Measurements from ENCODE around the gene NT5DC3. TPM values are rescaled to one million over a fixed set of nuclear protein-coding genes. Genes with fewer than 3 reads are reported as not detected.

NT5DC3 gene
- total RNA-seq, 1 experiment from 2014 or later = 11.8 TPM

DNA sequence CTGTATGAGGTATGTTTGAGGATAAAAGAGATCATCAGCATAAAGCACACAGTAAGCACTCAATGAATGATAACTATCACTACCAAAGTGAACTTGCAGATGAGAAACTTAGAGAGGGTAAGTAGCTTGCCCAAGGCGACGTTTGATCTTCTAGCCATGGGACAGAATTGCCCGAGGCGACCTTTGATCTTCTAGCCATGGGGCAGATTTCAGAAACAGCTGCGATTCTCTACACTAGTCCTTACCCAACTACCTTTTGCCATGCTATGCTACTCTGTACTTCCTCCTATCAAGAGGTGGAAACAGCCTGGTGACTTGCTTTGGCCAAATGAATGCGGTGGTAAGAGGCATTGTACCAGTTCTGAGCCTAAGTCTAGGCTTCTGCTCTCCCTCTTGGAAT lies 23.7 kb upstream of the NT5DC3 start:
- H3K27me3 ChIP-seq = no peaks in the 10 kb centered on the region
- no peaks in the 10 kb centered on the region for H3K36me3 ChIP-seq
- H3K9me3 ChIP-seq = no peaks in the 10 kb centered on the region
- DNase-seq = no peak
- H3K4me3 ChIP-seq = no peak overlapping the region

DNA sequence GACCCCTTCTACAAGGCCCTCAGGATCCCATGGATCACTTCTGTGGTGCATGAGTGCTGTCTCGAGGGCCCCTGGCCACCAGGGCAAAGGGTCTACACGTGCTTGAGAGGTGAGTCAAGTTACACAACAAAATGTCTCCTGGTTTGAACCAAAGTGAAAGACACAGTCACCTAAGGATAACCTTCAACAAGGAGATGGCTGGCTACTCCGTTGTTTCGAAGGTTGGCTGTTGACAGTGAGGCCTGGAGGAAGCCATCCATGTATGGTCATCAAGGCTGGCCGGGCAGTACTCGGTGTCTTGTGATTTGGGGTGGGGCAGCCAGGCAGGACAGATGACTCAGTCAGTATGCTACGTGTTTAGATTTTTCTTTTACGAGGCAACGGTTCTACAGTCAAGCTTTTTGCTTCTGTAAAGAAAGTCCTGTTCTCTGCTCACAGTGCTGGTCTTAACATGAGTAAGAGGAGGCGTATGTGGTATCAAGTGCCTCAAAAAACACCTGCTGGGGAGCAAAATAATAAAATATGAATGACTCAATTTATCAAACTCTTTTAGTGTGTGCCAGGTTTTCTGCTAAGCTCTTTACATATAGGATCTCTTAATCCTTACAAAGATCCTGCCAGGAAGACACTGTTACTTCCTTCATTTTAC lies 18.0 kb upstream of the NT5DC3 start:
- DNase-seq = peak; percentile 89
- Histone ChIP-seq H3K36me3 (no peaks in the 10 kb centered on the region), H3K4me3 (no peak overlapping the region), H3K9me3 (no peaks in the 10 kb centered on the region), H3K27me3 (no peaks in the 10 kb centered on the region)

DNA sequence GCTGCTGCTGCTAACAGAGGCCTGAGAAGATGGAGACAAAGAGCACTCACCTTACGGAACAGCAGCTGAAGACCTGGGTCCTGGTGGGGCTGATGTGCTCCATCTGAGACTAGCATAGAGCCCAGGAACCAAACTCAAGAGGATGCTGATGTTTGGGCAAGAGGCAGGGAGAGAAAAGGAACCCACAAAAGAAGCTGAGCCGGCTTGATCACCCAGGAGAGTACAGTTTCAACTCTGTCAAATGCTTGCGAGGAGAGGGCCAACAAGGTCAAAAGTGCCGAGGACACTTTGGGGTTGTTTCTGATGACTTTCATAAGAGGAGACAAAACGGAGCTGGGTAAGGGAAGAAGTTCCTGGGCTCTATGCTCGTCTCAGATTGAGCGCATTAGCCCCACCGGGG lies 17.3 kb upstream of the NT5DC3 start:
- no peaks in the 10 kb centered on the region for H3K36me3 ChIP-seq
- DNase-seq = no peak
- no peak overlapping the region for H3K4me3 ChIP-seq
- no peaks in the 10 kb centered on the region for H3K27me3 ChIP-seq
- no peaks in the 10 kb centered on the region for H3K9me3 ChIP-seq

DNA sequence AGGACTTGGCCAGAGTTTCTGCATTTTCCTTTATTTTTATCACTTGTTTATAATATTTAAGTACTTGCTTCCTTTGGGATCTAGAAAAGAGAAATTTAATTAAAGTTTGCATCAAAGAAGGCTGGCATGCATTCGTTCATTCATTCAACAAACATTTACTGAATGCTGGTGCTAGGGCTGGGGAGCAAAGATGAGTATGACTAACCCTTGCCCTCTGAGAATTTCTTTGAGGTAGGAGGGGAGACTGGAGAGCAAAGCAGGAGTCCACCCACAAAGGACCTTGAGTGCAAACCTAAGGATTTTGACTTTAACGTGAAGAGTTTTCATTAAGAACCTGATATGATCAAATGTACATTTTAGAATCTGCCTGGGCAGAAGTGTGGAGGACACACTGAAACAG lies 16.1 kb upstream of the NT5DC3 start:
- Histone ChIP-seq H3K36me3 (no peaks in the 10 kb centered on the region), H3K9me3 (no peaks in the 10 kb centered on the region), H3K4me3 (no peak overlapping the region), H3K27me3 (no peaks in the 10 kb centered on the region)
- no peak for DNase-seq

DNA sequence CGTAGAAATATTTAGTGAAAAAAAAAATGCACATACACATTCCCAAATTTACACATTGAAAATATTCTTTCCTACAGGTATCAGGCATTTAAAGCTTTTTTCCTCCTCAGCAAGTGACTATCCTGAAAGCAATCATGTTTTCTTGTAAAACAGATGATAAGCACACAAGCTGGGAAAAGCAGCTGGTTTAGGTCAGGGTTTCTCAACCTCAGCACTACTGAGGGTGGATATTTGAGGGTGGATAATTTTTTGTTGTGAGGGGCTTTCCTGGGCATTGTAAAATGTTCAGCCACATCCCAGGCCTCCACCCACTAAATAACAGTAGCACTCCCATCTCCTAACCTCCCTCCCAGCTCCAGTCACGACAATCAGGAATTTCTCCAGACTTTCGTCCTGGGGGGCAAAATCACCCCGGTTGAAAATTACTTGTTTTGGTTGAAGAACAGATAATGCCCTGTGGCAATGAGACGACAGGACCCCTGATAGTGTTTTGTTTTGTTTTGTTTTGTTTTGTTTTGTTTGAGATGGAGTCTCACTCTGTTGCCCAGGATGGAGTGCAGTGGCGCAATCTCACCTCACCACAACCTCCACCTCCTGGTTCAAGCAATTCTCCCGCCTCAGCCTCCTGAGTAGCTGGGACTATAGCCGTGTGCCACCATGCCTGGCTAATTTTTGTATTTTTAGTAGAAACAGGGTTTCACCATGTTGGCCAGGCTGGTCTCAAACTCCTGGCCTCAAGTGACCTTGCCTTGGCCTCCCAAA lies 15.0 kb upstream of the NT5DC3 start:
- no peaks in the 10 kb centered on the region for H3K27me3 ChIP-seq
- DNase-seq = no peak

DNA sequence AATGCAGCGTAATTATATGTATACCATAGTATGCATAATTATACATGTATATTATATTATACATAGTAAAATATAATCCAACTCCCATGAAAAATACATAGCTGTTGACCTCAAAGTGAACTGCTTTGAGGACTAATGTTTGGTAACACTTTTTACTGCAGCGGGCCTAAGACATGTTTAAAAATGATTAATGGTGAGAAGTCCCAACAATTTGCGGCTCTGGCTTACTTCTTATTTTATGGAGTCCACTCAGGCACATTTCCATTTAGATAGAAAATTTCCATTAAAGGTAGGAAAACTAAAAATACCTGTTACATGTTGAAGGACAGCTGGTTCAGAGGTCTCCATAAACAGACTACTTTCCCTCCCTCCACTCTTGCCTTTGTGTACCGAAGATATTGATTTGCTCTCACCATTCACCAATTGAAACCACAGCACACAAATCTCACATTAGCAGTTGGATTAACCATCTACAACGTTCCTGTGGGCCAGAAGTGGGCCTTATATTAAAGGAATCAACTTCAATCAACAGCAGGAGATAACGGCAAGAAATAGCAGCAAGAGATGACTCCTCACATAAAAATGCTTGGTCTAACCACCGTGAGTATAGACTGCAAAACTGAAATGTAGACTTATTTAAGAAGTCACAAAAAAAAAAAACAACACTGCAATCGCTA lies 14.1 kb upstream of the NT5DC3 start:
- Histone ChIP-seq H3K4me3 (no peak overlapping the region), H3K27me3 (no peaks in the 10 kb centered on the region), H3K9me3 (no peaks in the 10 kb centered on the region), H3K36me3 (no peaks in the 10 kb centered on the region)
- DNase-seq = no peak

More for the DNA sequence above, 15.0 kb upstream of the NT5DC3 start:
- no peaks in the 10 kb centered on the region for H3K9me3 ChIP-seq
- no peaks in the 10 kb centered on the region for H3K36me3 ChIP-seq
- H3K4me3 ChIP-seq = no peak overlapping the region

DNA sequence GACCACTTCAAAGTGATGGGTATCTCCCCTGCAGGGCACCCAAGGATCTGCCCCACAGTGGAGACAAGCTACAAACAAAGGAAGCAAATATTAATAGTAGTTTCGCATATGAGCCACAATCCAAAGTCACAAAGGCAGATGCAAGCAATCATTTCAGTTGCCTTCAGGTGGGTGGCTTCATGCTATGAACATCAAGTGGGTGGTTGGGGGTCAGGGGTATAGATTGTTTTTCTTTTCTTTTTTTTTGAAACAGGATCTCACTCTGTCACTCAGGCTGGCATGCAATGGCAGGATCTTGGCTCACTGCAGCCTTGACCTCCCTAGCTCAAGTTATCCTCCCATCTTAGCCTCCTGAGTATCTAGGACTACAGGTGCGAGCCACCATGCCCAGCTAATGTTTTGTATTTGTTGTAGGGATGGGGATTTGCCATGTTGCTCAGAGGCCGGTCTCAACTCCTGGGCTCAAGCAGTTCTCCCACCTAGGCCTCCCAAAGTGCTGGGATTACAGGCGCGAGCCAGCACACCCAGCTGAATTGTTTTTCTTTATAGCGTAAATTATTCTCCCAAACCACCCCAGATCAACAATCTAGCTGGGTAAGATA lies 13.4 kb upstream of the NT5DC3 start:
- Histone ChIP-seq H3K9me3 (no peaks in the 10 kb centered on the region), H3K36me3 (no peaks in the 10 kb centered on the region), H3K4me3 (no peak overlapping the region), H3K27me3 (no peaks in the 10 kb centered on the region)
- DNase-seq = no peak

DNA sequence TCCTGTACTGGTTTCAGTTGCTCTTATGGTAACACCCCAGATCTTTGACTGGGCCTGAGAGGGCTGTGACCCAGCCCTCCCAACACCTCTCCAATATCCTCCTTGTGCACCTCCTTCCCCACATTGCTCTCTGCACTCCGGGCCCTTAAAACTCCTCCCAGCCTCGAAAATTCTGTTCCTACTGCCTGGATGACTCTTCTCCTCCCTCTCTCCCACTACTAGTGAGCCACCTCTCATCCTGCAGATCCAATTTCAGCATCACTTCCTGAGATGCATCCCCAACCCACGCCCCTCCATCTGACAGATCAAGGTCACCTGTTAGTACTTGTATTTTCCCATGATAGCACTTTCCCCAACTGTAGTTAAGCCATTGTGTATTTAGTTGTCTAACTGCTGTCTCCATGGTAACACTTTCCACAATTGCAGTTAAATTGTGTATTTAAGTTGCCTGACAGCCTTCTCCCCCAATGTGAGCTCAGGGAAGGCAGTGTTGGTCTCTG lies 11.5 kb upstream of the NT5DC3 start:
- Histone ChIP-seq H3K4me3 (no peak overlapping the region), H3K27me3 (no peaks in the 10 kb centered on the region), H3K36me3 (no peaks in the 10 kb centered on the region), H3K9me3 (no peaks in the 10 kb centered on the region)
- DNase-seq = no peak

DNA sequence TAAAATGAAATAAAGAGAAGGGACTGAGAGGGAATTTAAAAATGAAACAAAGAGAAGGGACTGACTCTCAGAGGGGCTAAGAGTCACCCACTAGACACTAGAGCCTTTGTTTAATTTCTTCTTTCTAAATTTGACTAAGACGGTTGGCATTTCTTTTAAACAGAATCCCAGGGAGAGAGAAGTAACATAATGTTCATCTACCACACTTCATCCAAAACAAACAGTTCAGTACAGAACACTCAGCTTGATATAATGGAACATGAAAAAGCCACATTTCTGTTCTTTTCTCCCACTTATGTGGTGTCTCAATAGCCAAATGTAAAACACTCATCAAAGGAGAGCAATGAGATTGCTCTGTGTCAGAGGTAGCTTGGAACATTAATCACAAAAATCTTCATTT lies 10.1 kb upstream of the NT5DC3 start:
- no peak for DNase-seq
- Histone ChIP-seq H3K4me3 (no peak overlapping the region), H3K9me3 (no peaks in the 10 kb centered on the region)

DNA sequence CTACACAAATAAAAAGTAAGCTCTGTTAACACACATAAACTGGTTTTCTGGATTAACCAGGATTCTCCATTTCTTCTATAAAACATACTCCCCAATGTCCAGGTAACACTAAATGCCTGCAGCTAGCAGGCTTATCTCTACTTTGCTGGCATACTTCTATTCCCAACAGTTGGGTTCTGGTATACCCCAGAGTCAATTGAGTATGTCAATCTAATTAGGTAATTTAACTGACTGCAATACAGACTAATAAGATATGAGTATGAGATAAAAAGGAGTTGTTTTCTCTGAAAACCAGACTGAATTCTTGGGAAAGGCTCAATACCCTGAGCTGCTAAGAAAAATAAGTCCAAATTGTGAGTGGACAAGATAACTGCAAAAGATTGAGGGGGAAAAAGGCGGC lies 9.4 kb upstream of the NT5DC3 start:
- no peak for DNase-seq
- no peaks in the 10 kb centered on the region for H3K27me3 ChIP-seq
- H3K36me3 ChIP-seq = no peaks in the 10 kb centered on the region
- no peaks in the 10 kb centered on the region for H3K9me3 ChIP-seq
- H3K4me3 ChIP-seq = no peak overlapping the region

More for the DNA sequence above, 10.1 kb upstream of the NT5DC3 start:
- no peaks in the 10 kb centered on the region for H3K36me3 ChIP-seq
- no peaks in the 10 kb centered on the region for H3K27me3 ChIP-seq

DNA sequence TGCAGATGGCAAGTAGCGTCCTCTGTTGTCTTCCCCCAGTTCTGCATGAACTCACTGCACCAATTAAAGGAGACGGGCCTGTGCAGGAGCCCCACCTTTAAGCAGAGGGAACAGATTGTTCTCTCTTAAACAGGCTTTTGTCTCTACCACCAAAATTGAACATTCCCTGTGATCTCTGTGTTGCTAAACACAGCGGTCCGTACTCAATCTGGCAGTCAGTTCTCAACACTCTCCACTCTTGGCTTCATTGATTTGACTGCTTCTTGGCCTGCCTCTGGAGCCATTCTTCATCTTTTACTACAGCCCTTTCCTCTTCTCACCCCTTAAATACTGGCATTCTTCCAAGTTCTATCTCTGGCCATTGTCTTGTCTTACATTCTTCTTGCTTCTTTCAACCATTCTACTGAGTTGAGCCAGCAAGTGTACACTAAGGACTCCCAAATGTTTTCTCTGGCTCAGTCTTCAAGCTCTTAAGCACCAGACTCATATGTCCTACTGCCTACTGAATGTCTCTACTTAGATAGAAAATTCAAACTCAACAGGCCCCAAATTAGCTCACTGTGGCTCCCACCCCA lies 8.0 kb upstream of the NT5DC3 start:
- Histone ChIP-seq H3K36me3 (no peaks in the 10 kb centered on the region), H3K4me3 (no peak overlapping the region), H3K9me3 (no peaks in the 10 kb centered on the region), H3K27me3 (no peaks in the 10 kb centered on the region)
- DNase-seq = no peak

DNA sequence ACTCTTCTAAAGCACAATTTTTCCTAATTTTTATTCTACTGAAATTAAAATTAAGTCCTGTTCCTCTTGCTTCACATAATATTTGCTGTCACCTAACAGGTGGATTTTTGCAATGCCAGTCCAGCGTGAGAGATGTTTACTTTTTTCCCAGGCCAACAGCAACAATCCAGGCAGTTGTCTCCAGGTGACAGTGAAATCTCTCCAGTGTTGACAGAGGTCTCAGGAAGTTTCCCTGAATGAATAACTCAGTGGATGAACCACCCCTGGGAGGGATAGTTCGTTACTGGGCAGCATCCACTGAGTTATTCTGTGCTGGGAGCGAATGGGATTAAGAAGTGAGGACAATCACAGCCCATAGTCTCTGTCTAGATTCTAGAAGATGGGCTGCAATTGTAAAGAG lies 7.1 kb upstream of the NT5DC3 start:
- H3K4me3 ChIP-seq = no peak overlapping the region
- H3K9me3 ChIP-seq = no peaks in the 10 kb centered on the region
- no peaks in the 10 kb centered on the region for H3K27me3 ChIP-seq
- H3K36me3 ChIP-seq = no peaks in the 10 kb centered on the region
- no peak for DNase-seq

DNA sequence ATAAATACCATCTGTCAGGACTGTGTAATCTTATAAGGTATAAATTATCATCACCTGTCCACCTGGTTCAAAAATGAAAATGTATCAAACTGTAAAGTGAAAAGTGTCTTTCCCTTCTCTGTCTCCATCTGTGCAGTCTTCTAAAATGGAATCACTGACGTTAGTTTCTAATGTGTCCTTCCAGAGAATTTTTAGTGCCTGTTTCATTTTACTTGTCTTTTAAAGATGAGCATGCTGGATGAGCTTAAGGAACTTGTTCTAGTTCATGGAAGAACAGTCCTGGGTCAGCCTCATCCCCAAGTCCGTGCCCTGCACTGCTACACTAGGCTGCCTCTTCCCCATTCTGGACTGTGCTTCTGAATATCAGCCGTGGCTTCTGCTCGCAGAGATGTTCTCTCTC lies 5.4 kb upstream of the NT5DC3 start:
- Histone ChIP-seq H3K4me3 (no peak overlapping the region), H3K36me3 (no peaks in the 10 kb centered on the region), H3K27me3 (no peaks in the 10 kb centered on the region), H3K9me3 (no peaks in the 10 kb centered on the region)
- DNase-seq = no peak

DNA sequence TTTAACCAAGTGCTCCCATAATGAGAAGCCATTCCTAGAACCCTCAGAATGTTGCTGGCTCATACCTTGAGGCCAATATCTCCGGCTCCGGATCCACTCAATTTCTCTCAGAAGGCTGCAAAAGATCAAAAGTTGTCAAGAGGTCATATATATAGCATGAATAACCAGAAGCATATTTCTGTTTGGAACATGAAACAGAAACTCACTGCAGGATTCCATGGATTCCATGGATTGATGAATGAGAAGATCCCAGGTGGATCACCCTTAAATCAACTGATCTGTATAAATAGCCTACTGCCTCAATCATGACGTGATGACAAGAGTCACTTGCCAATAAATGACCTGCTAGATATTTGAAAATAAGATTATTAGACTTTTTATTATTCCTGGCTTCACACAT lies 3.3 kb upstream of the NT5DC3 start:
- Histone ChIP-seq H3K36me3 (no peaks in the 10 kb centered on the region), H3K4me3 (no peak overlapping the region), H3K27me3 (no peaks in the 10 kb centered on the region), H3K9me3 (no peaks in the 10 kb centered on the region)
- DNase-seq = no peak

DNA sequence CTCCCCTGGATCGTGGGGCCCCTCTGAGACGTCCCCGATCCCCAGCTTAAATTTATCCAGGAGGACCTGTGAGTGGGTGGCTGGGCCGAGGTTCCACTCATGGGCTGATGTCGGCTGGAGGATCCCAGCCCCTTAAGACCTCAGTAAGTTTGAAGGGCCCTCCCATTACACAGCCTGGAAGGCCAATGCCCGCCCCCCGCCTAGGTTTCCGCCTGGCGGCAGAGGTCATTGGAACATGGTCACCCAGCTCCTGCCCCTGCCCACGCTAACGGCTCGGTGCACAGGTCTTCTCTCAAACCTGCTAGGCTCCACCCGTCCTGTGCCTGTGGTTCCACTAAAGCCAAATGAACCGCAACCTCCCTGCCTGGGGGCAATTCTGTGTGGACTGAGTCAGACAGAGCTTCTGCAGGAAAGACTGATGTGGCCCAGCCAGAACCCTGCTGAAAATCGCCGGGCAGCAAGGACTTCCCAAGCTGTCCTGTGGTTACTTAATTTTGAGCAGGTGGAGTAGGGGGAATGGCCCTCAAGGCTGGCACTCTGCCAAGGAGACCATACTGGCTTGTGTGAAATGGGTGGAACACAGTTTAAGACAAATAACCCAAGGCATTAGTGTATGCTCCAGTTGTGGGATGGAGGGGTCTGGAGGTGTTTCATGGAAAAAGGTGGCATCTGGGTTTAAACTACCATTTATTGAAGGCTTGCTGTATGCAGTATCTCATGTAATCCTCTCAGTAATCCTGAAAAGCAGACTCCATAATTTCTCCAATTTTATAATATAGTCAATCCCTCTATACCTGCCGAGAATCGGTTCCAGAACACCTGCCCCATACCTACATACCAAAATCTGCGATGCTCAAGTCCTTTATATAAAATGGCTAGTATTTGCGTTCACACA lies 903 bp upstream of the NT5DC3 start:
- H3K9me3 ChIP-seq = no peaks in the 10 kb centered on the region
- no peaks in the 10 kb centered on the region for H3K27me3 ChIP-seq
- H3K36me3 ChIP-seq = peaks cover 2% of the 10 kb centered on the region; the same call in 1 of the 2 replicates
- peak; percentile 97 for DNase-seq
- peak overlapping the region; percentile 93 for H3K4me3 ChIP-seq

DNA sequence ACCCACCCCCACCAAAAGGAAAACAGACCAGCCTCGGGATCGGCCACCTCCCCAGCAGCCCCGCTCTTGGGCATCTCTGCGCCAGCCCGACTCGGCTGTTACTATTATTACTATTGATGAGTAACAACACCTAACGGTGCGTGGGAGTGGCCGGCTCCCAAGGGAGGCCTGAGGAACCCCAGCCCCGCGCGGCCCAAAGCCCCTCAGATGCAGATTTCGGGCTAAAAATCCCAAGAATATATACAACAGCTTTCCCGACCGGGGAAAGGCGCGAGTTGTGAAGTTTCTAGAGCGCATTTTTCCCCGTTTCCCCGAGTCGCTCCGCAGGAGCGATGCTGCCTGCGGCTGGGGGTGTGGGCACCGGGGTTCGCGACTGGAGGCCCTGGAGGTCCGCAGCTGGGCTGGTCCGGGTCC lies 565 bp downstream of the NT5DC3 start:
- DNase-seq = peak; percentile 57
- Histone ChIP-seq H3K36me3 (peaks cover 8% of the 10 kb centered on the region; the same call in 1 of the 2 replicates), H3K9me3 (no peaks in the 10 kb centered on the region), H3K4me3 (peak overlapping the region; percentile 93), H3K27me3 (no peaks in the 10 kb centered on the region)

Data from MG63 (cell line).